ENCODE measurements around the gene ZNF175. TPM values are rescaled to one million over a fixed set of nuclear protein-coding genes. Genes with fewer than 3 reads are reported as not detected.

Gene ZNF175
- total and polyA plus RNA-seq, 2 experiments from 2014 or later = 2.3 to 6.3 TPM

DNA sequence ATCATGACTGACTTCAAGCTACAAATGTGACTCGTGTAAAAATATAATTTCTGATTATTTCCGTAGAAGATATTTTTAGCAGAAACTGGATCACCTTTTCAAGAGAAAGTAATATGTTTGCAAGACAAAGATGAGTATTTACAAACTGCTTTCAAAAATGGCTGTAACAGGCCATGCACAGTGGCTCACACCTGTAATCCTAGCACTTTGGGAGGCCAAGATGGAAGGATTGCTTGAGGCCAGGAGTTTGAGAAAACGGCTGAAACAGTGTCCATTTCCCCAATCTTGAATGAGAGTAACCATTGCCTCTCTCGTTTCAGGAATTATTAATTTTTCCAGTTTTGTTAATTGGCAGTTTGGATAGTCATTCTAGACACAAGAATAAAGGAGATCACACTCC is 3.5 kb upstream of the ZNF175 start:
- Histone ChIP-seq H3K4me3 (no peak overlapping the region), H3K27me3 (ENCODE audit: insufficient read depth) (peaks cover 8% of the 10 kb centered on the region; the same call in 1 of the 2 replicates), H3K4me2 (no peak overlapping the region), H3K36me3 (ENCODE audit: insufficient read depth) (no peaks in the 10 kb centered on the region), H4K20me1 (replicated peaks; ENCODE audit: insufficient read depth) (no peaks in the 10 kb centered on the region), H3K79me2 (replicated peaks; ENCODE audit: insufficient read depth) (peaks cover 12% of the 10 kb centered on the region), H3K4me1 (ENCODE audit: insufficient read depth) (no peaks in the 10 kb centered on the region), H3K9me2 (ENCODE audit: insufficient read depth) (no peaks in the 10 kb centered on the region), H3F3A (replicated peaks; ENCODE audit: low read depth) (no peaks in the 10 kb centered on the region), H2AFZ (no peak overlapping the region), H3K27ac (ENCODE audit: low read depth) (no peak overlapping the region)
- TF ChIP-seq STAT1 (IDR thresholded peaks at IDR 0.05; ENCODE audit: unreplicated experiment) (no peak), NANOG (IDR thresholded peaks at IDR 0.05; ENCODE audit: borderline replicate concordance) (no peak), ZNF114 (CRISPR knock-in tag; IDR thresholded peaks at IDR 0.05) (no peak), CREB1 (CRISPR knock-in tag; IDR thresholded peaks at IDR 0.05; ENCODE audit: low read depth) (no peak), EZH2 (IDR thresholded peaks at IDR 0.05; ENCODE audit: low read depth, unreplicated experiment) (no peak), ZNF331 (CRISPR knock-in tag; IDR thresholded peaks at IDR 0.05; ENCODE audit: low read depth) (no peak), POLR2AphosphoS5 (IDR thresholded peaks at IDR 0.05; ENCODE audit: low read depth) (no peak), ZNF462 (CRISPR knock-in tag; IDR thresholded peaks at IDR 0.05) (no peak), REST (IDR thresholded peaks at IDR 0.05; ENCODE audit: unreplicated experiment) (no peak), EZH2phosphoT487 (IDR thresholded peaks at IDR 0.05; ENCODE audit: unreplicated experiment) (no peak), JUNB (IDR thresholded peaks at IDR 0.05; ENCODE audit: unreplicated experiment) (no peak)
- TF ChIP-seq, protein P1, sequence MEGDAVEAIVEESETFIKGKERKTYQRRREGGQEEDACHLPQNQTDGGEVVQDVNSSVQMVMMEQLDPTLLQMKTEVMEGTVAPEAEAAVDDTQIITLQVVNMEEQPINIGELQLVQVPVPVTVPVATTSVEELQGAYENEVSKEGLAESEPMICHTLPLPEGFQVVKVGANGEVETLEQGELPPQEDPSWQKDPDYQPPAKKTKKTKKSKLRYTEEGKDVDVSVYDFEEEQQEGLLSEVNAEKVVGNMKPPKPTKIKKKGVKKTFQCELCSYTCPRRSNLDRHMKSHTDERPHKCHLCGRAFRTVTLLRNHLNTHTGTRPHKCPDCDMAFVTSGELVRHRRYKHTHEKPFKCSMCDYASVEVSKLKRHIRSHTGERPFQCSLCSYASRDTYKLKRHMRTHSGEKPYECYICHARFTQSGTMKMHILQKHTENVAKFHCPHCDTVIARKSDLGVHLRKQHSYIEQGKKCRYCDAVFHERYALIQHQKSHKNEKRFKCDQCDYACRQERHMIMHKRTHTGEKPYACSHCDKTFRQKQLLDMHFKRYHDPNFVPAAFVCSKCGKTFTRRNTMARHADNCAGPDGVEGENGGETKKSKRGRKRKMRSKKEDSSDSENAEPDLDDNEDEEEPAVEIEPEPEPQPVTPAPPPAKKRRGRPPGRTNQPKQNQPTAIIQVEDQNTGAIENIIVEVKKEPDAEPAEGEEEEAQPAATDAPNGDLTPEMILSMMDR (conservative IDR thresholded peaks at IDR 0.05; ENCODE audit: low read depth in 2 of 2) = no peak
- TF ChIP-seq, protein P2, sequence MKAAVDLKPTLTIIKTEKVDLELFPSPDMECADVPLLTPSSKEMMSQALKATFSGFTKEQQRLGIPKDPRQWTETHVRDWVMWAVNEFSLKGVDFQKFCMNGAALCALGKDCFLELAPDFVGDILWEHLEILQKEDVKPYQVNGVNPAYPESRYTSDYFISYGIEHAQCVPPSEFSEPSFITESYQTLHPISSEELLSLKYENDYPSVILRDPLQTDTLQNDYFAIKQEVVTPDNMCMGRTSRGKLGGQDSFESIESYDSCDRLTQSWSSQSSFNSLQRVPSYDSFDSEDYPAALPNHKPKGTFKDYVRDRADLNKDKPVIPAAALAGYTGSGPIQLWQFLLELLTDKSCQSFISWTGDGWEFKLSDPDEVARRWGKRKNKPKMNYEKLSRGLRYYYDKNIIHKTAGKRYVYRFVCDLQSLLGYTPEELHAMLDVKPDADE (IDR thresholded peaks at IDR 0.05) = no peak
- no peak for DNase-seq (ENCODE audit: low spot score)
- ATAC-seq = no peak
- H3K27ac Mint-ChIP-seq = no peak overlapping the region
- H3K27me3 Mint-ChIP-seq (ENCODE audit: insufficient read depth, low read depth, poor library complexity) = peaks cover 5% of the 10 kb centered on the region
- H3K9me3 Mint-ChIP-seq = peaks cover 27% of the 10 kb centered on the region; the same call in 2 of the 3 replicates
- no peaks in the 10 kb centered on the region for H3K36me3 Mint-ChIP-seq (ENCODE audit: low read depth)
- H3K4me3 Mint-ChIP-seq = no peak overlapping the region
- H3K4me1 Mint-ChIP-seq = peaks cover 10% of the 10 kb centered on the region; the same call in 2 of the 3 replicates
